Stimulated activated CD4-positive, alpha-beta T cell treated with anti-CD3 and anti-CD28 coated beads, Interleukin-2, amount 100 ng/mL, for 4 hours (primary cell): ENCODE data around the gene PIP5K1C.

Source experiments
- DNase-seq: peaks from one replicate; pipeline ENCODE4 v3.0.0-alpha.2; 2020; ENCODE audit warnings: low read depth

PIP5K1C gene

GRCh38 chr19:3625996-3626472, 74.2 kb downstream of the PIP5K1C start:
- DNase-seq: no peak

GRCh38 chr19:3623716-3624115, 76.6 kb downstream of the PIP5K1C start:
- no peak for DNase-seq

- DNase-seq: no peak
Observed at GRCh38 chr19:3622224-3622623, 78.0 kb downstream of the PIP5K1C start.

GRCh38 chr19:3621689-3622088, 78.6 kb downstream of the PIP5K1C start:
- DNase-seq: no peak

GRCh38 chr19:3620817-3621547, 79.3 kb downstream of the PIP5K1C start:
- no peak for DNase-seq

- DNase-seq: no peak
Observed at GRCh38 chr19:3620145-3620816, 80.0 kb downstream of the PIP5K1C start.

GRCh38 chr19:3619631-3620012, 80.6 kb downstream of the PIP5K1C start:
- DNase-seq: no peak

- DNase-seq: no peak
Observed at GRCh38 chr19:3618811-3619630, 81.2 kb downstream of the PIP5K1C start.

GRCh38 chr19:3618144-3618810, 82.0 kb downstream of the PIP5K1C start:
- peak; percentile 25 for DNase-seq

GRCh38 chr19:3617463-3617862, 82.8 kb downstream of the PIP5K1C start:
- DNase-seq: no peak

GRCh38 chr19:3615524-3616135, 84.6 kb downstream of the PIP5K1C start:
- DNase-seq: no peak

- no peak for DNase-seq
Observed at GRCh38 chr19:3614858-3615505, 85.3 kb downstream of the PIP5K1C start.

- no peak for DNase-seq
Observed at GRCh38 chr19:3613818-3614661, 86.2 kb downstream of the PIP5K1C start.

GRCh38 chr19:3612901-3613741, 87.1 kb downstream of the PIP5K1C start:
- DNase-seq: no peak

GRCh38 chr19:3612330-3612729, 87.9 kb downstream of the PIP5K1C start:
- no peak for DNase-seq

- no peak for DNase-seq
Observed at GRCh38 chr19:3611841-3612240, 88.4 kb downstream of the PIP5K1C start.

- no peak for DNase-seq
Observed at GRCh38 chr19:3610745-3611717, 89.2 kb downstream of the PIP5K1C start.
